HCT116 (cell line): ENCODE measurements around the gene LIN52. TPM values are rescaled to one million over a fixed set of nuclear protein-coding genes. Genes with fewer than 3 reads are reported as not detected.
"Not testable (repeated sequence)": the region's sequence is repeated elsewhere in the genome, so short reads cannot be mapped to it uniquely, and the experiment has no call there.

ENCODE experiments used
- ATAC-seq: fragments of 200-7000 bp; cut with Tn5 transposase; 2 replicates; pipeline ENCODE4 v1.9.1; 2020; ENCODE audit warnings: mild to moderate bottlenecking, moderate library complexity
- BruUV-seq: library from RNA; stranded (reverse); fragments of 400-500 nt; replicated peaks from 2 replicates; lab custom pipeline; 2021; lab: Mats Ljungman, UMichigan
- CTCF ChIA-PET: fragments of 300-600 bp; sonication (Branson Sonifier 250); formaldehyde crosslinking; loops from one replicate; lab custom pipeline; 2021; ENCODE audit warnings: antibody characterized with exemption; lab: Charles Lee
- POLR2A ChIA-PET: fragments of 300-600, 350-600 bp; sonication (Branson Sonifier 250); formaldehyde crosslinking; loops from one replicate; lab custom pipeline; 2021; ENCODE audit warnings: antibody characterized with exemption; lab: Charles Lee
- RAD21 ChIA-PET, 2 experiments: fragments of 300-600 bp; sonication (Branson Sonifier 250); formaldehyde crosslinking; loops; one replicate each; lab custom pipeline; 2023; ENCODE audit warnings: low total read pairs in 2 of 2; ENCODE audit not compliant: uncharacterized antibody in 2 of 2, unreplicated experiment in 2 of 2, low non-redundant PET in 1 of 2; lab: Charles Lee
- DNase-seq: peaks from one replicate; pipeline ENCODE4 v3.0.0-alpha.2; 2010; ENCODE audit warnings: low read depth, low spot score
- H2AFZ ChIP-seq: fragments of 200-600 bp; shearing (Covaris generic), sonication (generic); 2 replicates; pipeline ENCODE4 v1.6.1; 2017; ENCODE audit warnings: low read depth, mixed run types, mixed read lengths, antibody characterized with exemption, low read length; ENCODE audit not compliant: poor library complexity, severe bottlenecking
- H3K27ac ChIP-seq: 2 replicates; pipeline ENCODE4 v1.5.1; 2012; ENCODE audit warnings: low read depth, low read length
- H3K27me3 ChIP-seq: fragments of 200-600 bp; sonication (generic); 2 replicates; pipeline ENCODE4 v1.6.1; 2016; ENCODE audit warnings: mixed run types, low read length, mixed read lengths; ENCODE audit not compliant: insufficient read depth
- H3K36me3 ChIP-seq, 2 experiments: fragments of 200-500 bp in 1 of 2; fragments of 200-600 bp in 1 of 2; sonication (Bioruptor generic) in 1 of 2; sonication (generic) in 1 of 2; 2 replicates each; pipeline versions ENCODE4 v1.5.1 to v1.6.1; 2014 to 2016; ENCODE audit warnings: low read length in 2 of 2, inconsistent platforms in 1 of 2, mixed read lengths in 1 of 2, mixed run types in 1 of 2; ENCODE audit not compliant: insufficient read depth in 2 of 2, control insufficient read depth in 1 of 2
- H3K4me1 ChIP-seq, 2 experiments: fragments of 200-600 bp in 1 of 2; sonication (generic) in 1 of 2; 2 replicates each; pipeline versions ENCODE4 v1.5.1 to v1.6.1; 2012 to 2017; ENCODE audit warnings: low read length in 2 of 2, inconsistent platforms in 1 of 2, mild to moderate bottlenecking in 1 of 2, mixed read lengths in 1 of 2, mixed run types in 1 of 2, moderate library complexity in 1 of 2; ENCODE audit not compliant: insufficient read depth in 2 of 2, control insufficient read depth in 1 of 2
- H3K4me2 ChIP-seq: fragments of 200-600 bp; sonication (generic); 2 replicates; pipeline ENCODE4 v1.6.1; 2017; ENCODE audit warnings: mixed run types, low read length, mixed read lengths
- H3K4me3 ChIP-seq, 2 experiments: fragments of 200-600 bp in 1 of 2; sonication (generic) in 1 of 2; replicated peaks in 1 of 2; 2 replicates each; pipeline ENCODE4 v1.5.1; 2011 to 2016; ENCODE audit warnings: low read length in 2 of 2, control low read depth in 1 of 2, low read depth in 1 of 2, mild to moderate bottlenecking in 1 of 2, mixed read lengths in 1 of 2, mixed run types in 1 of 2
- H3K79me2 ChIP-seq: fragments of 200-600 bp; sonication (generic); 2 replicates; pipeline ENCODE4 v1.6.1; 2017; ENCODE audit warnings: mild to moderate bottlenecking, mixed run types, low read length, moderate library complexity, mixed read lengths; ENCODE audit not compliant: insufficient read depth
- H3K9ac ChIP-seq: fragments of 200-600 bp; sonication (generic); 2 replicates; pipeline ENCODE4 v1.6.1; 2016; ENCODE audit warnings: low read length, mixed read lengths
- H3K9me2 ChIP-seq: fragments of 200-600 bp; sonication (generic), shearing (Covaris generic); 2 replicates; pipeline ENCODE4 v1.6.1; 2017; ENCODE audit warnings: mixed run types, mild to moderate bottlenecking, moderate library complexity; ENCODE audit not compliant: insufficient read depth
- H3K9me3 ChIP-seq, 2 experiments: fragments of 200-500 bp in 1 of 2; fragments of 200-600 bp in 1 of 2; sonication (Bioruptor generic) in 1 of 2; sonication (generic) in 1 of 2; 2 replicates each; pipeline ENCODE4 v1.6.1; 2014 to 2017; ENCODE audit warnings: low read length in 2 of 2, mixed read lengths in 2 of 2, inconsistent platforms in 1 of 2, low read depth in 1 of 2, mild to moderate bottlenecking in 1 of 2, mixed run types in 1 of 2, moderate library complexity in 1 of 2; ENCODE audit not compliant: control insufficient read depth in 1 of 2, insufficient read depth in 1 of 2
- H4K20me1 ChIP-seq: fragments of 200-600 bp; sonication (generic), shearing (Covaris generic); 2 replicates; pipeline ENCODE4 v1.6.1; 2017; ENCODE audit warnings: mixed run types, mild to moderate bottlenecking, moderate library complexity; ENCODE audit not compliant: insufficient read depth
- RAD21 ChIP-seq: IDR thresholded peaks from 2 replicates; pipeline ENCODE4 v1.6.1; 2012; ENCODE audit warnings: low read depth, mild to moderate bottlenecking
- intact Hi-C: fragments of 100-400 bp; cut with micrococcal nuclease; formaldehyde crosslinking; loops from 2 replicates; pipeline ENCODE4 v1.10.0; 2022
- total RNA-seq: library from RNA; stranded (reverse); gene quantifications from one replicate; pipeline ENCODE4 v1.2.1, GENCODE V29; 2021; ENCODE audit not compliant: unreplicated experiment
- TF ChIP-seq, protein P1 (sequence below), 3 experiments: fragments of 200-600 bp in 1 of 3; sonication (generic) in 1 of 3; IDR thresholded peaks in 2 of 3; conservative IDR thresholded peaks in 1 of 3; 2 replicates each; pipeline ENCODE4 v1.5.1; 2012 to 2017; ENCODE audit warnings: low read depth in 2 of 3, low read length in 2 of 3, antibody characterized with exemption in 1 of 3, borderline replicate concordance in 1 of 3, control low read depth in 1 of 3, mild to moderate bottlenecking in 1 of 3, mixed read lengths in 1 of 3, mixed run types in 1 of 3, moderate library complexity in 1 of 3; ENCODE audit not compliant: insufficient read depth in 1 of 3

LIN52 gene
- total RNA-seq, 1 experiment from 2014 or later = 9.6 TPM

- ATAC-seq (peak; percentile 77), DNase-seq (peak; percentile 27)
- BruUV-seq, H3K4me3 ChIP-seq, POLR2A ChIA-PET, H3K9ac ChIP-seq, H3K9me2 ChIP-seq, H4K20me1 ChIP-seq, H3K4me2 ChIP-seq, H3K4me1 ChIP-seq, H3K36me3 ChIP-seq, H3K9me3 ChIP-seq, H2AFZ ChIP-seq, H3K27ac ChIP-seq: not testable (repeated sequence)
- ChIA-PET RAD21 (interaction anchor here in 1 of 2 experiments (0.7 kb wide), 1 partner anchor 145 kb away, joined by 3 read pairs; no protein-coding TSS in a partner anchor), CTCF (interaction anchor here (0.6 to 1.7 kb wide), 4 partner anchors 71 to 367 kb away, joined by 3 to 9 read pairs (median 3); no protein-coding TSS in a partner anchor)
- intact Hi-C loops = loop anchor here (1.0 kb wide), 3 partner anchors 140 to 368 kb away; no protein-coding TSS in a partner anchor
- peak; percentile 78 for TF ChIP-seq RAD21
- TF ChIP-seq, protein P1, sequence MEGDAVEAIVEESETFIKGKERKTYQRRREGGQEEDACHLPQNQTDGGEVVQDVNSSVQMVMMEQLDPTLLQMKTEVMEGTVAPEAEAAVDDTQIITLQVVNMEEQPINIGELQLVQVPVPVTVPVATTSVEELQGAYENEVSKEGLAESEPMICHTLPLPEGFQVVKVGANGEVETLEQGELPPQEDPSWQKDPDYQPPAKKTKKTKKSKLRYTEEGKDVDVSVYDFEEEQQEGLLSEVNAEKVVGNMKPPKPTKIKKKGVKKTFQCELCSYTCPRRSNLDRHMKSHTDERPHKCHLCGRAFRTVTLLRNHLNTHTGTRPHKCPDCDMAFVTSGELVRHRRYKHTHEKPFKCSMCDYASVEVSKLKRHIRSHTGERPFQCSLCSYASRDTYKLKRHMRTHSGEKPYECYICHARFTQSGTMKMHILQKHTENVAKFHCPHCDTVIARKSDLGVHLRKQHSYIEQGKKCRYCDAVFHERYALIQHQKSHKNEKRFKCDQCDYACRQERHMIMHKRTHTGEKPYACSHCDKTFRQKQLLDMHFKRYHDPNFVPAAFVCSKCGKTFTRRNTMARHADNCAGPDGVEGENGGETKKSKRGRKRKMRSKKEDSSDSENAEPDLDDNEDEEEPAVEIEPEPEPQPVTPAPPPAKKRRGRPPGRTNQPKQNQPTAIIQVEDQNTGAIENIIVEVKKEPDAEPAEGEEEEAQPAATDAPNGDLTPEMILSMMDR (IDR thresholded peaks at IDR 0.05 in 2 of 3, conservative IDR thresholded peaks at IDR 0.05 in 1 of 3; ENCODE audit: borderline replicate concordance in 1 of 3, insufficient read depth in 1 of 3, low read depth in 2 of 3, low read length in 2 of 3) = peak; percentile 51 to 69 (median 58)
- TF ChIP-seq, all 23 proteins: peak for 2; not testable (repeated sequence) for 21
- not testable (repeated sequence) for H3K79me2 ChIP-seq, H3K27me3 ChIP-seq
These were observed 26.9 kb downstream of the LIN52 start for GRCh38 chr14:74111395-74112216.

- DNase-seq, H3K4me1 ChIP-seq, BruUV-seq, H3K9ac ChIP-seq, H3K27me3 ChIP-seq, H3K27ac ChIP-seq, H3K79me2 ChIP-seq, H4K20me1 ChIP-seq, H2AFZ ChIP-seq, CTCF ChIA-PET, POLR2A ChIA-PET, ATAC-seq, H3K36me3 ChIP-seq, intact Hi-C loops, H3K9me3 ChIP-seq, H3K4me3 ChIP-seq, H3K9me2 ChIP-seq, H3K4me2 ChIP-seq, RAD21 ChIA-PET: not testable (repeated sequence)
These were observed 40.7 kb downstream of the LIN52 start for GRCh38 chr14:74125487-74125886.
